ENCODE data around the gene RRP12. TPM values are rescaled to one million over a fixed set of nuclear protein-coding genes. Genes with fewer than 3 reads are reported as not detected.

RRP12 gene
- total RNA-seq, 1 experiment from 2014 or later, result 34.4 TPM

DNA sequence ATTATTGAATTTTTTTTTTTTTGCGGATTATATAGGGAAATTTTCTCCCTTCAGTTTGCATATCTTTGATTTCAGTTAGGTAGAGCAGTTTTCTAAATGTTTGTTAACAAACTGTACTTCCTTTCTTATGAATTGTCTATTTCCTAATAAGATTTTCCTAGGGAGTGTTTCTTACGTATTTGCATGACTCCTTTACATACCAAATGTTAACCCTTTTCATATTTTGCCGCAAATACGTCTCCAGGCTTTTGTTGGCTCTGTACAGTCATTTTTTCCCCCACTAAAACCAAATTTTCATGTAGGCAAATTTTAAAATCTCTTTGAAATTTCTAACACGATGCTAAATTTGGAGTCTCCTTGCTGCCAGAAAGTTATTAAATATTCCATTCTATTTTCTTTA lies 64.7 kb downstream of the RRP12 start:
- peaks cover 24% of the 10 kb centered on the region for H3K4me1 ChIP-seq (ENCODE audit: insufficient read depth, low read length)
- H3K9ac ChIP-seq (ENCODE audit: low read length), result peak overlapping the region; percentile 45; the same call in 1 of the 2 replicates
- intact Hi-C loops (cut with micrococcal nuclease), result no loop called here
- no peaks in the 10 kb centered on the region for H3F3A ChIP-seq (ENCODE audit: low read length, unreplicated experiment)
- no peaks in the 10 kb centered on the region for H3K9me2 ChIP-seq (replicated peaks; ENCODE audit: low read length)
- 0 out of 2 replicates have a peak, but pooled peaks cover 6% of the 10 kb centered on the region for H4K20me1 ChIP-seq (ENCODE audit: low read length)
- H3K27ac ChIP-seq (ENCODE audit: low read length), result peak overlapping the region; percentile 59
- peak overlapping the region; percentile 45; the same call in 1 of the 2 replicates for H3K4me3 ChIP-seq (ENCODE audit: low read length)
- no peaks in the 10 kb centered on the region for H3K9me3 ChIP-seq (ENCODE audit: low read length)
- H3K4me2 ChIP-seq (ENCODE audit: low read length), result peak overlapping the region; percentile 81
- no peak for TF ChIP-seq EZH2phosphoT487 (IDR thresholded peaks at IDR 0.05; ENCODE audit: borderline replicate concordance, low read length)
- no peak for TF ChIP-seq EZH2 (IDR thresholded peaks at IDR 0.05; ENCODE audit: low read length, unreplicated experiment)
- TF ChIP-seq, protein P1, sequence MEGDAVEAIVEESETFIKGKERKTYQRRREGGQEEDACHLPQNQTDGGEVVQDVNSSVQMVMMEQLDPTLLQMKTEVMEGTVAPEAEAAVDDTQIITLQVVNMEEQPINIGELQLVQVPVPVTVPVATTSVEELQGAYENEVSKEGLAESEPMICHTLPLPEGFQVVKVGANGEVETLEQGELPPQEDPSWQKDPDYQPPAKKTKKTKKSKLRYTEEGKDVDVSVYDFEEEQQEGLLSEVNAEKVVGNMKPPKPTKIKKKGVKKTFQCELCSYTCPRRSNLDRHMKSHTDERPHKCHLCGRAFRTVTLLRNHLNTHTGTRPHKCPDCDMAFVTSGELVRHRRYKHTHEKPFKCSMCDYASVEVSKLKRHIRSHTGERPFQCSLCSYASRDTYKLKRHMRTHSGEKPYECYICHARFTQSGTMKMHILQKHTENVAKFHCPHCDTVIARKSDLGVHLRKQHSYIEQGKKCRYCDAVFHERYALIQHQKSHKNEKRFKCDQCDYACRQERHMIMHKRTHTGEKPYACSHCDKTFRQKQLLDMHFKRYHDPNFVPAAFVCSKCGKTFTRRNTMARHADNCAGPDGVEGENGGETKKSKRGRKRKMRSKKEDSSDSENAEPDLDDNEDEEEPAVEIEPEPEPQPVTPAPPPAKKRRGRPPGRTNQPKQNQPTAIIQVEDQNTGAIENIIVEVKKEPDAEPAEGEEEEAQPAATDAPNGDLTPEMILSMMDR (conservative IDR thresholded peaks at IDR 0.05; ENCODE audit: low read depth, low read length), result no peak
- BruUV-seq (replicated peaks), result no TSS peak
- peaks cover 25% of the 10 kb centered on the region for H3K79me2 ChIP-seq (ENCODE audit: low read length)
- H3K36me3 ChIP-seq (ENCODE audit: low read depth, low read length), result no peaks in the 10 kb centered on the region
- H3K27me3 ChIP-seq (ENCODE audit: low read length), result no peaks in the 10 kb centered on the region
- no peak overlapping the region for H2AFZ ChIP-seq (ENCODE audit: low read length)
- CTCF ChIA-PET, result no interaction called here
- POLR2A ChIA-PET (ENCODE audit: unreplicated experiment), result no interaction called here
- ATAC-seq, result no peak
- no peak for DNase-seq

DNA sequence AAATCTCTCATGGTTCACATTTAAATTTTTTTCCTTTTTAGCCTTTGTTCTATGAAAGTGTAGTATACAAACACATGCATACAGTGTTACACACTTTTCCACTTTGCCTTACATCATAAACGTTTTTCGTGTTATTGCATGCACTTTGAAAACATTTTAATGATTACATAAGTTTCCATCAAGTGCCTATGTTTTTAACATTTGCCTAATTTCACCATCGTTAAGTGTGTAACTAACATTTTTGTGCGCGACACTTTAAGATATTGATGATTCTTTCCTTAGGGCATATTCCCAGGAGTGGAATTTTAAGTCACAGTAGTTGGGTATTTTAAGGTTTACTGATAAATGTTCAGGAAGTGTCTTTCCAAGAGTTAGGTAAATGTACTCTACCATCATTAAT lies 65.1 kb downstream of the RRP12 start:
- no peak overlapping the region for H3K9ac ChIP-seq (ENCODE audit: low read length)
- no peaks in the 10 kb centered on the region for H3K9me3 ChIP-seq (ENCODE audit: low read length)
- H2AFZ ChIP-seq (ENCODE audit: low read length), result no peak overlapping the region
- intact Hi-C loops (cut with micrococcal nuclease), result no loop called here
- ATAC-seq, result no peak
- H3K27me3 ChIP-seq (ENCODE audit: low read length), result no peaks in the 10 kb centered on the region
- no TSS peak for BruUV-seq (replicated peaks)
- peaks cover 30% of the 10 kb centered on the region for H3K79me2 ChIP-seq (ENCODE audit: low read length)
- H3K4me3 ChIP-seq (ENCODE audit: low read length), result peak overlapping the region; percentile 45; the same call in 1 of the 2 replicates
- H3K27ac ChIP-seq (ENCODE audit: low read length), result no peak overlapping the region; the same call in 1 of the 2 replicates
- H4K20me1 ChIP-seq (ENCODE audit: low read length), result 0 out of 2 replicates have a peak, but pooled peaks cover 6% of the 10 kb centered on the region
- TF ChIP-seq EZH2phosphoT487 (IDR thresholded peaks at IDR 0.05; ENCODE audit: borderline replicate concordance, low read length), result no peak
- TF ChIP-seq EZH2 (IDR thresholded peaks at IDR 0.05; ENCODE audit: low read length, unreplicated experiment), result no peak
- TF ChIP-seq, protein P1 (conservative IDR thresholded peaks at IDR 0.05; ENCODE audit: low read depth, low read length), result no peak
- no peaks in the 10 kb centered on the region for H3F3A ChIP-seq (ENCODE audit: low read length, unreplicated experiment)
- H3K9me2 ChIP-seq (replicated peaks; ENCODE audit: low read length), result no peaks in the 10 kb centered on the region
- peaks cover 24% of the 10 kb centered on the region for H3K4me1 ChIP-seq (ENCODE audit: insufficient read depth, low read length)
- ChIA-PET CTCF (no interaction called here), POLR2A (ENCODE audit: unreplicated experiment) (no interaction called here)
- DNase-seq, result no peak
- peak overlapping the region; percentile 81 for H3K4me2 ChIP-seq (ENCODE audit: low read length)
- no peaks in the 10 kb centered on the region for H3K36me3 ChIP-seq (ENCODE audit: low read depth, low read length)

DNA sequence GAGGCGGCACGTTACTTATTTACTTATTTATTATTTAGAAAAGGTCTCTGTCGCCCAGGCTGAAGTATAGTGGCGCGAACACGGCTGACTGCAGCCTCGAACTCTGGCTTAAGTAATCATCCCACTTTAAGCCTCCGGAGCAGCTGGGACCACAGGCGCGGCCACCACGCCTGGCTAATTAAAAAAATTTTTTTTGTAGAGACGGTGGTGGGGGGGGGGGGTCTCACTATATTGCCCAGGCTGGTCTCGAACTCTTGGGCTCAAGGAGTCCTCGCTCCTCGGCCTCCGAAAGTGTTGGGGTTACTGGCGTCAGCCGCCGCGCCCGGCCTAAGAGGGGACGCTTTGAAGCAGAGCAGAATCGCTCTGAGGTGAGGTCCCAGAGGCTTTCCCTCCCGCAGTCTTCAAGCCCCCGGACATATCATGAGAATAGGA lies 65.9 kb downstream of the RRP12 start:
- Histone ChIP-seq H3K27ac (ENCODE audit: low read length) (no peak overlapping the region), H3K4me2 (ENCODE audit: low read length) (peak overlapping the region; percentile 87), H3K9ac (ENCODE audit: low read length) (peak overlapping the region; percentile 95; the same call in 1 of the 2 replicates), H3K36me3 (ENCODE audit: low read depth, low read length) (no peaks in the 10 kb centered on the region), H4K20me1 (ENCODE audit: low read length) (0 out of 2 replicates have a peak, but pooled peaks cover 6% of the 10 kb centered on the region), H3K79me2 (ENCODE audit: low read length) (peaks cover 37% of the 10 kb centered on the region), H3K9me2 (replicated peaks; ENCODE audit: low read length) (no peaks in the 10 kb centered on the region), H2AFZ (ENCODE audit: low read length) (peak overlapping the region; percentile 75; the same call in 1 of the 2 replicates), H3K9me3 (ENCODE audit: low read length) (no peaks in the 10 kb centered on the region), H3K27me3 (ENCODE audit: low read length) (no peaks in the 10 kb centered on the region), H3K4me1 (ENCODE audit: insufficient read depth, low read length) (peaks cover 24% of the 10 kb centered on the region), H3K4me3 (ENCODE audit: low read length) (peak overlapping the region; percentile 75; the same call in 1 of the 2 replicates), H3F3A (ENCODE audit: low read length, unreplicated experiment) (no peaks in the 10 kb centered on the region)
- ChIA-PET CTCF (no interaction called here), POLR2A (ENCODE audit: unreplicated experiment) (no interaction called here)
- intact Hi-C loops (cut with micrococcal nuclease), result no loop called here
- DNase-seq (no peak), ATAC-seq (no peak)
- TF ChIP-seq EZH2phosphoT487 (IDR thresholded peaks at IDR 0.05; ENCODE audit: borderline replicate concordance, low read length) (no peak), EZH2 (IDR thresholded peaks at IDR 0.05; ENCODE audit: low read length, unreplicated experiment) (no peak)
- TF ChIP-seq, protein P1 (conservative IDR thresholded peaks at IDR 0.05; ENCODE audit: low read depth, low read length), result no peak
- no TSS peak for BruUV-seq (replicated peaks)

Data from PC-3 (cell line).